Colonic mucosa (tissue), 4 donors: ENCODE data around the gene P2RY2. TPM values are rescaled to one million over a fixed set of nuclear protein-coding genes. Genes with fewer than 3 reads are reported as not detected.

ENCODE experiments used
- DNase-seq: peaks from one replicate; pipeline ENCODE4 v3.0.0-alpha.2; 2020
- H3K27ac ChIP-seq: fragments of 200-600 bp; one replicate; pipeline ENCODE4 v1.8.0; 2021
- H3K27me3 ChIP-seq: fragments of 200-600 bp; one replicate; pipeline ENCODE4 v1.8.0; 2021
- H3K36me3 ChIP-seq: fragments of 200-600 bp; one replicate; pipeline ENCODE4 v1.8.0; 2021
- H3K4me1 ChIP-seq: fragments of 200-600 bp; one replicate; pipeline ENCODE4 v1.8.0; 2021; ENCODE audit warnings: mild to moderate bottlenecking
- H3K4me3 ChIP-seq: fragments of 200-600 bp; one replicate; pipeline ENCODE4 v1.8.0; 2021
- H3K9ac ChIP-seq, 2 donors: one replicate each; pipeline ENCODE4 v1.7.0; 2013; ENCODE audit warnings: control low read depth in 2 of 2, low read depth in 2 of 2, low read length in 2 of 2
- H3K9me3 ChIP-seq: fragments of 200-600 bp; one replicate; pipeline ENCODE4 v1.8.0; 2021
- CTCF ChIP-seq: fragments of 200-600 bp; IDR thresholded peaks from one replicate; pipeline ENCODE4 v1.8.0; 2022; ENCODE audit warnings: antibody characterized with exemption, mild to moderate bottlenecking
- intact Hi-C: fragments of 100-400 bp; cut with DNase I; formaldehyde crosslinking; loops from one replicate; pipeline ENCODE4 v1.14.1; 2022
- total RNA-seq, 2 donors: library from RNA; stranded (reverse); fragmentation: NEBNext Ultra II Directional in 1 of 2; extraction: Animal tissue kit (Norgen Biotek cat#: 25700) in 1 of 2; gene quantifications; one replicate each; pipeline ENCODE4 v1.2.1, GENCODE V29; 2021
- donor health status: healthy.
- donor health status: DM: no; HTN: no; CAD: no.
- donor health status: DM: no; HTN: no; CAD: no.

The P2RY2 gene
- total RNA-seq, 2 donors from 2014 or later: 17.6 to 27.4 TPM

- no peak overlapping the region for H3K4me3 ChIP-seq
- TF ChIP-seq CTCF: no peak
- no peaks in the 10 kb centered on the region for H3K4me1 ChIP-seq
- H3K36me3 ChIP-seq: no peaks in the 10 kb centered on the region
- H3K27ac ChIP-seq: no peak overlapping the region
- H3K9ac ChIP-seq: no peak overlapping the region
- intact Hi-C loops: no loop called here
- no peaks in the 10 kb centered on the region for H3K9me3 ChIP-seq
- no peak for DNase-seq
- no peaks in the 10 kb centered on the region for H3K27me3 ChIP-seq
Observed at GRCh38 chr11:73206801-73207200, 11.3 kb upstream of the P2RY2 start.

GRCh38 chr11:73209892-73210291 lies 8.2 kb upstream of the P2RY2 start:
- DNase-seq: no peak
- Histone ChIP-seq H3K27me3 (no peaks in the 10 kb centered on the region), H3K4me1 (no peaks in the 10 kb centered on the region), H3K27ac (no peak overlapping the region), H3K9ac (no peak overlapping the region), H3K36me3 (no peaks in the 10 kb centered on the region), H3K9me3 (no peaks in the 10 kb centered on the region), H3K4me3 (no peak overlapping the region)
- intact Hi-C loops: no loop called here
- no peak for TF ChIP-seq CTCF

- no peak overlapping the region for H3K9ac ChIP-seq
- no peaks in the 10 kb centered on the region for H3K36me3 ChIP-seq
- intact Hi-C loops: no loop called here
- no peaks in the 10 kb centered on the region for H3K9me3 ChIP-seq
- no peak overlapping the region for H3K4me3 ChIP-seq
- no peaks in the 10 kb centered on the region for H3K4me1 ChIP-seq
- no peak for DNase-seq
- no peaks in the 10 kb centered on the region for H3K27me3 ChIP-seq
- no peak for TF ChIP-seq CTCF
- H3K27ac ChIP-seq: no peak overlapping the region
Observed at GRCh38 chr11:73210916-73211667, 7.0 kb upstream of the P2RY2 start.

GRCh38 chr11:73213196-73214143 lies 4.6 kb upstream of the P2RY2 start:
- no peaks in the 10 kb centered on the region for H3K4me1 ChIP-seq
- intact Hi-C loops: no loop called here
- no peaks in the 10 kb centered on the region for H3K9me3 ChIP-seq
- H3K27me3 ChIP-seq: no peaks in the 10 kb centered on the region
- H3K9ac ChIP-seq: no peak overlapping the region
- H3K4me3 ChIP-seq: no peak overlapping the region
- no peaks in the 10 kb centered on the region for H3K36me3 ChIP-seq
- no peak for TF ChIP-seq CTCF
- H3K27ac ChIP-seq: no peak overlapping the region
- DNase-seq: no peak

- Histone ChIP-seq H3K9me3 (no peaks in the 10 kb centered on the region), H3K4me3 (no peak overlapping the region), H3K36me3 (no peaks in the 10 kb centered on the region), H3K27ac (no peak overlapping the region), H3K27me3 (no peaks in the 10 kb centered on the region), H3K9ac (no peak overlapping the region), H3K4me1 (no peaks in the 10 kb centered on the region)
- TF ChIP-seq CTCF: no peak
- intact Hi-C loops: no loop called here
- DNase-seq: no peak
Observed at GRCh38 chr11:73215191-73216134, 2.6 kb upstream of the P2RY2 start.
